HepG2 (cell line): Measurements from ENCODE around the gene RAB1B. TPM values are rescaled to one million over a fixed set of nuclear protein-coding genes. Genes with fewer than 3 reads are reported as not detected.

Source experiments
- CCDC6 ChIP-seq: sonication (generic); formaldehyde crosslinking; IDR thresholded peaks from 2 replicates; pipeline ENCODE4 v1.8.1; 2022; ENCODE audit warnings: mild to moderate bottlenecking, missing genetic modification reagents, moderate library complexity
- DBP ChIP-seq: sonication (generic); formaldehyde crosslinking; IDR thresholded peaks from 2 replicates; pipeline ENCODE4 v1.4.0; 2020; ENCODE audit warnings: missing genetic modification reagents; ENCODE audit errors: not compliant biosample characterization
- ERF ChIP-seq: IDR thresholded peaks from 2 replicates; pipeline ENCODE4 v1.6.1; 2018; ENCODE audit warnings: missing biosample characterization, missing genetic modification reagents
- FOSL2 ChIP-seq: sonication (generic); formaldehyde crosslinking; IDR thresholded peaks from 2 replicates; pipeline ENCODE4 v1.4.0; 2020; ENCODE audit warnings: missing genetic modification reagents
- JARID2 ChIP-seq: sonication (generic); formaldehyde crosslinking; IDR thresholded peaks from 2 replicates; pipeline ENCODE4 v1.8.1; 2023; ENCODE audit warnings: missing genetic modification reagents, inconsistent platforms; ENCODE audit not compliant: insufficient replicate concordance
- KLF16 ChIP-seq, 2 experiments: sonication (generic) in 1 of 2; formaldehyde crosslinking in 1 of 2; IDR thresholded peaks; 2 replicates each; pipeline versions ENCODE4 v1.6.1 to v1.8.0; 2016 to 2023; ENCODE audit warnings: missing genetic modification reagents in 2 of 2, missing compliant biosample characterization in 1 of 2
- NFYC ChIP-seq: IDR thresholded peaks from 2 replicates; pipeline ENCODE4 v1.6.1; 2016; ENCODE audit warnings: missing genetic modification reagents, missing compliant biosample characterization
- NR0B2 ChIP-seq: sonication (generic); formaldehyde crosslinking; IDR thresholded peaks from 2 replicates; pipeline ENCODE4 v1.4.0; 2020; ENCODE audit warnings: mild to moderate bottlenecking, missing genetic modification reagents
- PHF5A ChIP-seq: IDR thresholded peaks from one replicate; pipeline ENCODE4 v1.6.1; 2018; ENCODE audit warnings: low read depth, missing genetic modification reagents; ENCODE audit not compliant: unreplicated experiment
- PHF8 ChIP-seq: sonication (generic); formaldehyde crosslinking; IDR thresholded peaks from 2 replicates; pipeline ENCODE4 v1.5.0; 2020; ENCODE audit warnings: missing genetic modification reagents
- REST ChIP-seq, 2 experiments: IDR thresholded peaks; 2 replicates each; pipeline ENCODE4 v1.6.1; 2011 to 2012; ENCODE audit warnings: low read length in 2 of 2, borderline replicate concordance in 1 of 2, low read depth in 1 of 2, mild to moderate bottlenecking in 1 of 2, moderate library complexity in 1 of 2
- TRIM22 ChIP-seq: fragments of 450-650 bp; IDR thresholded peaks from 2 replicates; pipeline ENCODE4 v1.6.1; 2017
- ZKSCAN8 ChIP-seq: IDR thresholded peaks from 2 replicates; pipeline ENCODE4 v1.6.1; 2016; ENCODE audit warnings: borderline replicate concordance, missing genetic modification reagents, missing compliant biosample characterization
- ZNF337 ChIP-seq: sonication (generic); formaldehyde crosslinking; IDR thresholded peaks from 2 replicates; pipeline ENCODE4 v1.5.1; 2020; ENCODE audit warnings: missing genetic modification reagents, low read depth, mild to moderate bottlenecking, borderline replicate concordance
- ZNF343 ChIP-seq: sonication (generic); formaldehyde crosslinking; IDR thresholded peaks from 2 replicates; pipeline ENCODE4 v1.4.0; 2020; ENCODE audit warnings: mild to moderate bottlenecking, missing genetic modification reagents
- ZNF543 ChIP-seq: sonication (generic); formaldehyde crosslinking; IDR thresholded peaks from 2 replicates; pipeline ENCODE4 v1.4.0; 2020; ENCODE audit warnings: mild to moderate bottlenecking, missing genetic modification reagents
- ZNF563 ChIP-seq: sonication (generic); formaldehyde crosslinking; IDR thresholded peaks from 2 replicates; pipeline ENCODE4 v1.8.0; 2022; ENCODE audit warnings: mild to moderate bottlenecking, moderate library complexity, missing genetic modification reagents
- ZNF616 ChIP-seq: sonication (generic); formaldehyde crosslinking; IDR thresholded peaks from 2 replicates; pipeline ENCODE4 v1.5.0; 2020; ENCODE audit warnings: low read depth, mild to moderate bottlenecking, missing genetic modification reagents
- ZNF746 ChIP-seq: sonication (generic); formaldehyde crosslinking; IDR thresholded peaks from 2 replicates; pipeline ENCODE4 v1.8.0; 2022; ENCODE audit warnings: mild to moderate bottlenecking, missing genetic modification reagents
- ZNF790 ChIP-seq: sonication (generic); formaldehyde crosslinking; IDR thresholded peaks from 2 replicates; pipeline ENCODE4 v1.8.0; 2022; ENCODE audit warnings: missing genetic modification reagents, mild to moderate bottlenecking, borderline replicate concordance
- polyA plus RNA-seq, 8 experiments: library from polyadenylated mRNA; depleted of rRNA in 3 of 8; stranded (reverse) in 7 of 8; unstranded in 1 of 8; fragments of >200 nt; fragmentation: Illumina TruSeq in 4 of 8; extraction: Trizol in 4 of 8; gene quantifications; 2 replicates each; pipeline versions ENCODE4 v1.2.1 to v1.2.3, GENCODE V29; 2011 to 2016; ENCODE audit warnings: low read depth in 4 of 8, missing spikeins in 1 of 8, mixed read lengths in 1 of 8; ENCODE audit not compliant: insufficient read depth in 1 of 8
- total RNA-seq, 5 experiments: library from RNA; depleted of rRNA; stranded (reverse); fragments of >200 nt; fragmentation: Illumina TruSeq; extraction: Trizol; gene quantifications; 2 replicates each; pipeline ENCODE4 v1.2.3, GENCODE V29; 2016; ENCODE audit warnings: low read depth in 1 of 5
- TF ChIP-seq, protein P1 (sequence below): sonication (generic); formaldehyde crosslinking; conservative IDR thresholded peaks from 2 replicates; pipeline ENCODE4 v1.4.0; 2020; ENCODE audit warnings: missing genetic modification reagents

The RAB1B gene
- total and polyA plus RNA-seq, 2 of the 13 experiments (the other 11 are each of a cell fraction or from before 2014, with no cell fraction given): 77.9 to 87.9 TPM

DNA sequence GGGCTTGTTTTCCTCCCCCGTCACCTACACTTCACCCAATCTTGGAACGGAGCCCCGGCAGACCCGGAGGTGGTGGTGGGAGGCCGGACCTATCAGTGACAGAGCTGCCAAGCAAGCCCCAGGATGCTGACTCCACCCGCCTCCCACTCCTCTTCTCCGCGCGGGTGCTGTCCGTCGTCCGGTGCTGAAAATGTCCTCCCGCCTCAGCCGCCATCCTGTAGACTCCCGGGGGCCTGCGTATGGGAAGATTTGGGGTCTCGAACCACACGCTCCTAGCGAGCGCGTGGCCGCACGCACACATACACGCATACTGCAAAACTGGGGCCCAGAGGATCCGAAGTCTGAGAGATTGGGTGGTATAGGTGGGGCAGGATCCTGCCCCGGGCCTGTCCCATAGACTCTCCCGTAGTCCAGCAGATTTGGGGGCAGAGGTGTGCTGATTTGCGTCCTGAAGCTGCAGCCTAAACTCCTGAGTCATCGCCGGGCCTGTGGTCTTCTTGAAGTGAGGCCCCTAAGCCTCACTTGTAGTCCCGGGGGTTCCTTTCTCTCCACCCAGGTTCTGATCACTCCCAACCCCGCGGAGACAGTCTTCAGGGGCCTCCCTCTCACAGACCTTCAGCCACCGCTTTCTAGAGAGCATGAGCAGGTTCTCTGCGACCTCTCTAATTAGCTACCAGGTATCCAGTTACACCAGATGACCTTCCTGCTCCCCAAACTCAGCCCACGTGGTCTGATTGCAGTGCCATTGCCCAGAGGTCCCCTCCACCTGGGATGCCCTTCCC lies 21.3 kb downstream of the RAB1B start (continued):
- TF ChIP-seq REST (IDR thresholded peaks at IDR 0.05; ENCODE audit: borderline replicate concordance in 1 of 2, low read depth in 1 of 2, low read length in 2 of 2) (peak in 1 of 2 experiments; percentile 96; a peak in 2 of 4 replicates), CCDC6 (no peak), ERF (peak; percentile 48; the same call in 1 of the 2 replicates), ZNF337 (CRISPR knock-in tag) (no peak), TRIM22 (no peak), DBP (no peak), ZNF543 (CRISPR knock-in tag) (peak; percentile 24; the same call in 1 of the 2 replicates), ZNF563 (CRISPR knock-in tag) (peak; percentile 89), NR0B2 (CRISPR knock-in tag) (peak; percentile 58; the same call in 1 of the 2 replicates), NFYC (CRISPR knock-in tag) (no peak), ZNF746 (0 out of 2 replicates have a peak, but pooled peaks have one; percentile 50), ZNF790 (CRISPR knock-in tag) (peak; percentile 67; the same call in 1 of the 2 replicates), KLF16 (CRISPR knock-in tag; IDR thresholded peaks at IDR 0.05) (no peak), ZKSCAN8 (CRISPR knock-in tag) (no peak), PHF5A (CRISPR knock-in tag) (no peak), ZNF616 (CRISPR knock-in tag) (peak; percentile 79; the same call in 1 of the 2 replicates), PHF8 (CRISPR knock-in tag) (peak; percentile 33; the same call in 1 of the 2 replicates), FOSL2 (peak; percentile 28; the same call in 1 of the 2 replicates), ZNF343 (CRISPR knock-in tag) (no peak; the same call in 1 of the 2 replicates), JARID2 (CRISPR knock-in tag) (no peak)
- TF ChIP-seq, protein P1, sequence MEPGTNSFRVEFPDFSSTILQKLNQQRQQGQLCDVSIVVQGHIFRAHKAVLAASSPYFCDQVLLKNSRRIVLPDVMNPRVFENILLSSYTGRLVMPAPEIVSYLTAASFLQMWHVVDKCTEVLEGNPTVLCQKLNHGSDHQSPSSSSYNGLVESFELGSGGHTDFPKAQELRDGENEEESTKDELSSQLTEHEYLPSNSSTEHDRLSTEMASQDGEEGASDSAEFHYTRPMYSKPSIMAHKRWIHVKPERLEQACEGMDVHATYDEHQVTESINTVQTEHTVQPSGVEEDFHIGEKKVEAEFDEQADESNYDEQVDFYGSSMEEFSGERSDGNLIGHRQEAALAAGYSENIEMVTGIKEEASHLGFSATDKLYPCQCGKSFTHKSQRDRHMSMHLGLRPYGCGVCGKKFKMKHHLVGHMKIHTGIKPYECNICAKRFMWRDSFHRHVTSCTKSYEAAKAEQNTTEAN: peak; percentile 79; the same call in 1 of the 2 replicates
